Non-pigmented ciliary epithelial cell (primary cell): ENCODE measurements around the gene LONRF2.
A peak's percentile ranks its signal among the peaks of the same experiment; 100 is the strongest.
"Not testable (repeated sequence)": the region's sequence is repeated elsewhere in the genome, so short reads cannot be mapped to it uniquely, and the experiment has no call there.

Source experiments
- DNase-seq: peaks from one replicate; pipeline ENCODE4 v3.0.0-alpha.2; 2010; ENCODE audit warnings: low read depth

Gene LONRF2

GRCh38 chr2:100321866-100322820 is at the start of gene LONRF2:
LONRF2 (minus strand) TSS chr2:100322501; CDS start chr2:100322093, 408 bp downstream.
- no peak for DNase-seq

DNA sequence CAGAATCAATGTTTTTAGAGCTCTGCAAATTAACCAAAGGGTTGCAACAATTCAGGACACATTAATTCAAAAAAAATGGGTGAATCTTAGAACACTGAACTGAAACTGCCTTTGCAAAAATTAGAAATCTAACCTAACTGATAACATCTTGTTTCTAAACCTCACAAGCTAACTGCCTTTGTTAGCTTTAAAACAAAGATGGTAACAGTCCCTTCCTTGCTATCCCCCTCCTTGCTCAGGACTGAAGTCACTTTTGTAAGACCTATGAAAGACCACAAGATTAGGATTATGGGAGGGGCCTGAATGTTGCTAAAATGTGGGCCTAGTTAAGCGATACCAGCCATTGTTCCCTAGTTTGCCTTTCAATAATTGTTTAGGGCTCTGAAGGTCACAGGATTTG is 44.9 kb upstream of the LONRF2 start:
- no peak for DNase-seq

DNA sequence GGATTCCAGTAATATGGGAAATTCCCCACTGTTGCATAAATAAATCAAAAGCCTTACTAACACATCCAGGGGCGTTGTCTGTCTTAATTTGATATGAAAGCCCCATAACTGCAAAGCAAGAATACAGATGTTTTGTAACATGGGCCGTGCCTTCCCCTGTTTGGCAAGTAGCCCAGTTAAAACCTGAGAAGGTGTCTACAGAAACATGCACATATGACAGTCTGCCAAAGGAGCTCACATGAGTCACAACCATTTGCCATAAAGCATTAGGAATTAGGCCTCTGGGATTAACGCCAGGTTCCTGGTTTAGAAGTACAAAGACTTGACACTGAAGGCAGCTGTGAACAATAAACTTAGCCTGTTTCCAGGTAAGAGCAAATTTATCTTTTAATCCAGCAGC is 43.1 kb upstream of the LONRF2 start:
- peak; percentile 41 for DNase-seq

DNA sequence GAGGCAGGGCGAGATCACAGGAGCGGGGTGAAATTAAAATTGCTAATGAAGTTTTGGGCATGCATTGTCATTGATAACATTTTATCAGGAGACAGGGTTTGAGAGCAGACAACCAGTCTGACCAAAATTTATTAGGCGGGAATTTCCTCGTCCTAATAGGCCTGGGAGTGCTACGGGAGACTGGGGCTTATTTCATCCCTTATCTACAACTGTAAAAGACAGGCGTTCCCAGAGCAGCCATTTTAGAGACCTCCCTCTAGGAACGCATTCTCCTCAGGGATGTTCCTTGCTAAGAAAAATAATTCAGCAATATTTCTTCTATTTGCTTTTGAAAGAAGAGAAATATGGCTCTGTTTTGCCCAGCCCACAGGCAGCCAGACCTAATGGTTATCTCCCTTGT is 40.0 kb upstream of the LONRF2 start:
- not testable (repeated sequence) for DNase-seq

DNA sequence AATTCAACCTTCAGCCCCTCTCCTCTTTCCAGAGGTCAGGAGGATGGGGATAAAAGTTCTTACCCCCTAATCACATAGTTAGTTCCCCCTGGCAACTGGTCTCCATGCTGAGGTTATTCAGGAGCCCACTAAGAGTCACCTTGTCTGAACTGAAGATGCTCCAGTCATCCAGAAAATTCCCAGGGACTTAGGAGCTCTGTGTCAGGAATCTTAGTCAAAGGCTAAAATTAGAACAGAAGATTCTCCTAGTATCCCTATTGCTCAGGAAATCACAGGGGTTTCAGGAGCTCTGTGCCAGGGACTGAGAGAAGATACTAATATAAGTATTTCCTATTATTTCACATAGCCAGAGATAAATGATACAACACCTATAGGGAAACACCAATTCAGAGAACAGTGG is 37.3 kb upstream of the LONRF2 start:
- no peak for DNase-seq

GRCh38 chr2:100358554-100358953 is 36.3 kb upstream of the LONRF2 start:
- DNase-seq, result no peak

- DNase-seq, result no peak
These were observed 30.2 kb upstream of the LONRF2 start for GRCh38 chr2:100352521-100352920.

DNA sequence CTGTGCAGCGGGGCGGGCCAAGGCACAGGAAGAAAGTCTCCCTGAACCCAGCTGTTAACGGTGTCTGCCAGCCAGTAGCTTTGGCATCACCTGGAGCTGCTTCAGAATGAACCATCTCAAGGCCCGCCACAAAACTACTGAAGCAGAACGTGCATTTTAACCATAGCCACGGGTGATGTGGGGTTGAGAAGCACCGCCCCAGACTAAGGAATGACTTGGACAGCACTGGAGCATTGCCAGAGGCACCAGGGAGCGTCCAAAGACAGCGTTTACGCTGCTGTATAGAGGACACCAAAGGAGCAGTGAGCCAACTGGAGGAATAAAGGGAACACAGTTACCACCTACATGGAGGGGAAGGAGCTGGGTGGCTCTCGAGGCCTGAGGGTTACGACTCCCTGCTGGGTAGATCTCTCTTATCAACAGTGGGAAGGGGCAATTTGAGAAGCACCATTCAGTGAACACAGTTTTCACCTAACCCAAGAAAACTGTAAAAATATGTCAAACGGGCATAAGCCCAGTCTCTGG is 28.4 kb upstream of the LONRF2 start:
- no peak for DNase-seq

GRCh38 chr2:100345144-100345543 is 22.8 kb upstream of the LONRF2 start:
- not testable (repeated sequence) for DNase-seq

GRCh38 chr2:100344433-100344832 is 22.1 kb upstream of the LONRF2 start:
- DNase-seq, result no peak

DNA sequence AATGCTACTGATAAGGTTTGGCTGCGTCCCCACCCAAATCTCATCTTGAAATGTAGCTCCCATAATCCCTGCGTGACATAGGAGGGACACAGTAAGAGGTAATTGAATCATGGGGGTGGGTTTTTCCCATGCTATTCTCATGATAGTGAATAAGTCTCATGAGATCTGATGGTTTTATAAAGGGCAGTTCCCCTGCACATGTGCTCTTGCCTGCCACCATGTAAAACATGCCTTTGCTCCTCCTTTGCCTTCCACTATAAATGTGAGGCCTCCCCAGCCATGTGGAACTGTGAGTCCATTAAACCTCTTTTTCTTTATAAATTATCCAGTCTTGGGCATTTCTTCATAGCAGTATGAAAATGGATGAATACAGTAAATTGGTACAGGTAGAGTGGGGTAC is 20.2 kb upstream of the LONRF2 start:
- DNase-seq, result not testable (repeated sequence)

- no peak for DNase-seq
These were observed 17.5 kb upstream of the LONRF2 start for GRCh38 chr2:100339823-100340222.

DNA sequence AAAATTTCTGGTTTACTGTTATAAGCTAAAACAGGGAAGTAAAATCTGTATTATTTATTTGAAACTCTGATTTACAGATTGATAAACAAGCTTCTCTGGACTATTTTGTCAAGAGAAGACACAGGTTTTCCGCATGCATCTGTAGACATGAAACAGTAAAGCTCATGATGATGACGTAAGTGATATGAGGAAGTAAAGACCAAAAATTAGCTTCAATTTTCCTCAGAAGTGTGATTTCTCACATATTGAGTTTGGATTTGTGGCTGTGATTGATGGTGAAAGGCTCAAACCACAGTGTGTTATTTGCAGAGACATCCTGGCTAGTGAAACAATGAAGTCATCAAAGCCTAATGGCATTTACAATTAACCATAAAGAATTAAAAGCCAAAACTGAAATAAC is 12.6 kb upstream of the LONRF2 start:
- no peak for DNase-seq

GRCh38 chr2:100327742-100328141 is 5.4 kb upstream of the LONRF2 start:
- no peak for DNase-seq

GRCh38 chr2:100321179-100321865 is 979 bp downstream of the LONRF2 start:
- no peak for DNase-seq

DNA sequence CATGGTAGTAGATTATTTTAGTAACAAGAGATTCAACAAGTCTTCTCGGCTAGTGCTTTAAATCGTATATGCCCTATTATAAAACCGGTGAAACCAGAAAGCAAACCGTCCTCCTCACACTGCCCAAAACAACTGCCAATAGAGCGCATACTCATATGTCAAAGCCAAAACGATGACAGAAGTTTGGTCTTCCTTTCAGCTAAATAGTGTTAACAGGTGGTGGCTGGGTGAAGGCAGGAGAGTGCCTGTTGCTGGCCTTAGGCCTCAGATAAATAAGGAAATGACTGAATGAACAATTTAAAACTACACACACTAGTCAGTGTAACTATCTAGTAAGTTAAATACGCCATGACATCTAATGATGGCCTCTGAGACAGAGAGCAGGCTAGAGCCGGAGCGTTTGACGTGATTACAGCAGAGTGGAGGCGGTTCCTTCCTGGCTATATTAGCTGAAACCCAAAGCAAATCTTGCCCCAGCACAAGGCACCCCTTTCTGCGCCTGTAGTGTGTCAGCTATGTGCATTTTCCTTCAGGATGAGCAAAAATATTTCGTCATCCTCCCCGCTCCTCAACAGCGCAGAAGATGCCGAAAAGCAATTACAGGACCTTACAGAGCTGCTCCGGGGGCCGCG is 1.6 kb downstream of the LONRF2 start:
- DNase-seq, result no peak

DNA sequence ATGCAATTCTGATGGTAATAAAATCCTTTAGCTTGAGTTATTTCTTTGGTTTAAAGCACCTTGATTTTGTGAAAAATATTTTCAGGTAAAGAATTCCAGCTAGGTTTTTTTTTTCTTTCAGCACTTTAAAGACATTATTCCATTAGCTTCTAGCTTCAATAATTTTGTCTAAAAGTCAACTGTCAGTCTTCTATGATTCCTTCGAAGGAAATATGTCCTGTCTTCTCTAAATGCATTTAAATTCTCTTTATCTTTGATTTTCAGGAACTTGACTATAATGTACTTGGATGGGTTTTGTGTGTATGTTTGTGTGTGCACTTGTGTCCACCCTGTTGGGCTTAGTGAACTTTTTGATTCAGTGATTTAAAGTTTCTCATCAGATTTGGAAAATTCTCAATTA is 4.7 kb downstream of the LONRF2 start:
- DNase-seq, result no peak

GRCh38 chr2:100309973-100310719 is 12.2 kb downstream of the LONRF2 start:
- DNase-seq, result no peak

DNA sequence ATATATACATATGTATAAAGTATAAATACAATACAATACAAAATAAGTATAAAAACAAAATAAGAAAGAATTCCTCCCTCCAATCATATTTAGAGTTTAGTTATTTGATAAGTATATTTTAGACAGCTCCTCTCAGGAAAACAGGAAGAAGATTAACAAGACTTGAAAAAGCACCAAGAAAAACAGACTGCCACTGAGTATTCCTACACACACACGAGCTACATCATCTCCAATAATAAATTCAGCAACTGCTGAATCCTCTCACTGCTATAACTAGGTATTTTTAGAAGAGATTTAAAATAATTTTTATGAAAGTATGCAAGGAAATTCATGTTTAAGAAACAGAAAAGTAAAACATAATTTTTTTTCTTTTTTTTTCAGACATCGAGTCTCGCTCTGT is 13.0 kb downstream of the LONRF2 start:
- no peak for DNase-seq

- no peak for DNase-seq
These were observed 18.6 kb downstream of the LONRF2 start for GRCh38 chr2:100303744-100304143.

GRCh38 chr2:100302585-100302892 is 19.8 kb downstream of the LONRF2 start:
- DNase-seq, result no peak
